ENCODE measurements around the gene MAFB.
A peak's percentile ranks its signal among the peaks of the same experiment; 100 is the strongest.
"Not testable (repeated sequence)": the region's sequence is repeated elsewhere in the genome, so short reads cannot be mapped to it uniquely, and the experiment has no call there.

The MAFB gene

GRCh38 chr20:40689100-40689942 is at the start of gene MAFB:
Gene MAFB, minus strand, starts transcription at chr20:40689236. Its CDS starts 386 bp downstream, at chr20:40688850.
- Mint-ChIP-seq H3K27me3 (peaks cover 29% of the 10 kb centered on the region), H3K4me1 (ENCODE audit: low read depth) (peaks cover 11% of the 10 kb centered on the region), H3K27ac (no peak within 1 kb of the TSS), H3K36me3 (no peaks in the 10 kb centered on the region), H3K4me3 (peak within 1 kb of the TSS; percentile 82), H3K9me3 (ENCODE audit: low read depth) (no peaks in the 10 kb centered on the region)

- not testable (repeated sequence) for H3K36me3 Mint-ChIP-seq; H3K9me3 Mint-ChIP-seq (ENCODE audit: low read depth); H3K4me3 Mint-ChIP-seq; H3K27ac Mint-ChIP-seq; H3K4me1 Mint-ChIP-seq (ENCODE audit: low read depth)
- H3K27me3 Mint-ChIP-seq = peaks cover 16% of the 10 kb centered on the region
Measured at GRCh38 chr20:40736468-40736867, 47.4 kb upstream of the MAFB start.

GRCh38 chr20:40728996-40729395 is 40.0 kb upstream of the MAFB start:
- H3K27ac Mint-ChIP-seq = no peak overlapping the region
- H3K4me3 Mint-ChIP-seq = no peak overlapping the region
- H3K27me3 Mint-ChIP-seq = peaks cover 18% of the 10 kb centered on the region
- H3K4me1 Mint-ChIP-seq (ENCODE audit: low read depth) = no peaks in the 10 kb centered on the region
- H3K9me3 Mint-ChIP-seq (ENCODE audit: low read depth) = peaks cover 10% of the 10 kb centered on the region
- H3K36me3 Mint-ChIP-seq = peaks cover 3% of the 10 kb centered on the region

GRCh38 chr20:40728470-40728869 is 39.4 kb upstream of the MAFB start:
- Mint-ChIP-seq H3K9me3 (ENCODE audit: low read depth) (peaks cover 10% of the 10 kb centered on the region), H3K4me3 (no peak overlapping the region), H3K36me3 (peaks cover 3% of the 10 kb centered on the region), H3K4me1 (ENCODE audit: low read depth) (no peaks in the 10 kb centered on the region), H3K27ac (no peak overlapping the region), H3K27me3 (peaks cover 16% of the 10 kb centered on the region)

- Mint-ChIP-seq H3K36me3 (peaks cover 3% of the 10 kb centered on the region), H3K27ac (no peak overlapping the region), H3K27me3 (peaks cover 12% of the 10 kb centered on the region), H3K4me1 (ENCODE audit: low read depth) (no peaks in the 10 kb centered on the region), H3K4me3 (no peak overlapping the region), H3K9me3 (ENCODE audit: low read depth) (peaks cover 10% of the 10 kb centered on the region)
Measured at GRCh38 chr20:40727960-40728359, 38.9 kb upstream of the MAFB start.

- Mint-ChIP-seq H3K27me3 (peaks cover 11% of the 10 kb centered on the region), H3K4me1 (ENCODE audit: low read depth) (no peaks in the 10 kb centered on the region), H3K4me3 (no peak overlapping the region), H3K36me3 (peaks cover 3% of the 10 kb centered on the region), H3K27ac (no peak overlapping the region), H3K9me3 (ENCODE audit: low read depth) (peaks cover 10% of the 10 kb centered on the region)
Measured at GRCh38 chr20:40726776-40727175, 37.7 kb upstream of the MAFB start.

GRCh38 chr20:40724566-40724965 is 35.5 kb upstream of the MAFB start:
- Mint-ChIP-seq H3K4me3 (no peak overlapping the region), H3K27me3 (peaks cover 11% of the 10 kb centered on the region), H3K36me3 (peaks cover 3% of the 10 kb centered on the region), H3K27ac (no peak overlapping the region), H3K9me3 (ENCODE audit: low read depth) (peaks cover 10% of the 10 kb centered on the region), H3K4me1 (ENCODE audit: low read depth) (no peaks in the 10 kb centered on the region)

GRCh38 chr20:40720826-40721225 is 31.8 kb upstream of the MAFB start:
- Mint-ChIP-seq H3K27me3 (peaks cover 6% of the 10 kb centered on the region), H3K9me3 (ENCODE audit: low read depth) (no peaks in the 10 kb centered on the region), H3K27ac (no peak overlapping the region), H3K36me3 (no peaks in the 10 kb centered on the region), H3K4me3 (no peak overlapping the region), H3K4me1 (ENCODE audit: low read depth) (no peaks in the 10 kb centered on the region)

GRCh38 chr20:40720099-40720498 is 31.1 kb upstream of the MAFB start:
- H3K27me3 Mint-ChIP-seq = peaks cover 3% of the 10 kb centered on the region
- H3K4me3 Mint-ChIP-seq = no peak overlapping the region
- H3K4me1 Mint-ChIP-seq (ENCODE audit: low read depth) = no peaks in the 10 kb centered on the region
- no peaks in the 10 kb centered on the region for H3K9me3 Mint-ChIP-seq (ENCODE audit: low read depth)
- H3K27ac Mint-ChIP-seq = no peak overlapping the region
- H3K36me3 Mint-ChIP-seq = no peaks in the 10 kb centered on the region

GRCh38 chr20:40718982-40719729 is 30.1 kb upstream of the MAFB start:
- no peak overlapping the region for H3K27ac Mint-ChIP-seq
- H3K4me1 Mint-ChIP-seq (ENCODE audit: low read depth) = no peaks in the 10 kb centered on the region
- no peak overlapping the region for H3K4me3 Mint-ChIP-seq
- H3K27me3 Mint-ChIP-seq = peaks cover 1% of the 10 kb centered on the region
- no peaks in the 10 kb centered on the region for H3K9me3 Mint-ChIP-seq (ENCODE audit: low read depth)
- H3K36me3 Mint-ChIP-seq = no peaks in the 10 kb centered on the region

- H3K4me1 Mint-ChIP-seq (ENCODE audit: low read depth) = no peaks in the 10 kb centered on the region
- no peaks in the 10 kb centered on the region for H3K27me3 Mint-ChIP-seq
- no peak overlapping the region for H3K27ac Mint-ChIP-seq
- H3K36me3 Mint-ChIP-seq = no peaks in the 10 kb centered on the region
- no peaks in the 10 kb centered on the region for H3K9me3 Mint-ChIP-seq (ENCODE audit: low read depth)
- no peak overlapping the region for H3K4me3 Mint-ChIP-seq
Measured at GRCh38 chr20:40718214-40718977, 29.4 kb upstream of the MAFB start.

GRCh38 chr20:40717343-40717865 is 28.4 kb upstream of the MAFB start:
- no peaks in the 10 kb centered on the region for H3K9me3 Mint-ChIP-seq (ENCODE audit: low read depth)

GRCh38 chr20:40715491-40715890 is 26.5 kb upstream of the MAFB start:
- no peak overlapping the region for H3K4me3 Mint-ChIP-seq
- no peaks in the 10 kb centered on the region for H3K36me3 Mint-ChIP-seq
- H3K9me3 Mint-ChIP-seq (ENCODE audit: low read depth) = no peaks in the 10 kb centered on the region
- H3K4me1 Mint-ChIP-seq (ENCODE audit: low read depth) = no peaks in the 10 kb centered on the region
- no peak overlapping the region for H3K27ac Mint-ChIP-seq
- H3K27me3 Mint-ChIP-seq = peaks cover 1% of the 10 kb centered on the region

More at GRCh38 chr20:40717343-40717865, 28.4 kb upstream of the MAFB start:
- H3K4me1 Mint-ChIP-seq (ENCODE audit: low read depth) = no peaks in the 10 kb centered on the region
- H3K27me3 Mint-ChIP-seq = no peaks in the 10 kb centered on the region
- no peaks in the 10 kb centered on the region for H3K36me3 Mint-ChIP-seq
- H3K27ac Mint-ChIP-seq = no peak overlapping the region
- no peak overlapping the region for H3K4me3 Mint-ChIP-seq

- no peaks in the 10 kb centered on the region for H3K36me3 Mint-ChIP-seq
- no peaks in the 10 kb centered on the region for H3K4me1 Mint-ChIP-seq (ENCODE audit: low read depth)
- H3K27ac Mint-ChIP-seq = no peak overlapping the region
- H3K27me3 Mint-ChIP-seq = peaks cover 1% of the 10 kb centered on the region
- H3K4me3 Mint-ChIP-seq = no peak overlapping the region
- no peaks in the 10 kb centered on the region for H3K9me3 Mint-ChIP-seq (ENCODE audit: low read depth)
Measured at GRCh38 chr20:40714916-40715315, 25.9 kb upstream of the MAFB start.

GRCh38 chr20:40714109-40714508 is 25.1 kb upstream of the MAFB start:
- Mint-ChIP-seq H3K4me1 (ENCODE audit: low read depth) (no peaks in the 10 kb centered on the region), H3K4me3 (no peak overlapping the region), H3K27ac (no peak overlapping the region), H3K27me3 (peaks cover 1% of the 10 kb centered on the region), H3K9me3 (ENCODE audit: low read depth) (no peaks in the 10 kb centered on the region), H3K36me3 (no peaks in the 10 kb centered on the region)
